GM23338 (cell line): ENCODE data around the gene SELENOW. TPM values are rescaled to one million over a fixed set of nuclear protein-coding genes. Genes with fewer than 3 reads are reported as not detected.
"Not testable (repeated sequence)": the region's sequence is repeated elsewhere in the genome, so short reads cannot be mapped to it uniquely, and the experiment has no call there.

Source experiments
- ATAC-seq: fragments of 200-7000 bp; cut with Tn5 transposase; 3 replicates; pipeline ENCODE4 v1.9.1; 2020
- DNase-seq: peaks from one replicate; pipeline ENCODE4 v3.0.0-alpha.2; 2015; ENCODE audit warnings: low spot score
- H2AFZ ChIP-seq: fragments of 200-600 bp; sonication (generic); 2 replicates; pipeline ENCODE4 v1.8.0; 2016; ENCODE audit warnings: antibody characterized with exemption, mild to moderate bottlenecking, moderate library complexity
- H3F3A ChIP-seq: fragments of 200-600 bp; sonication (generic); replicated peaks from 2 replicates; pipeline ENCODE4 v1.8.0; 2017; ENCODE audit warnings: antibody characterized with exemption, mixed run types, low read depth
- H3K27ac ChIP-seq: fragments of 200-600 bp; sonication (generic); 2 replicates; pipeline ENCODE4 v1.6.1; 2016; ENCODE audit warnings: low read depth
- H3K27me3 ChIP-seq: fragments of 200-600 bp; sonication (generic); 2 replicates; pipeline ENCODE4 v1.8.0; 2016; ENCODE audit warnings: mild to moderate bottlenecking, mixed run types, moderate library complexity; ENCODE audit not compliant: insufficient read depth
- H3K36me3 ChIP-seq: fragments of 200-600 bp; sonication (generic); 2 replicates; pipeline ENCODE4 v1.8.0; 2016; ENCODE audit warnings: mild to moderate bottlenecking; ENCODE audit not compliant: insufficient read depth
- H3K4me1 ChIP-seq: fragments of 200-600 bp; sonication (generic); 2 replicates; pipeline ENCODE4 v1.8.0; 2016; ENCODE audit warnings: mild to moderate bottlenecking, moderate library complexity; ENCODE audit not compliant: insufficient read depth
- H3K4me2 ChIP-seq: fragments of 200-600 bp; sonication (generic); 2 replicates; pipeline ENCODE4 v1.7.1; 2017; ENCODE audit warnings: mixed run types
- H3K4me3 ChIP-seq: fragments of 200-600 bp; sonication (generic); 2 replicates; pipeline ENCODE4 v1.6.1; 2016; ENCODE audit warnings: mixed run types
- H3K79me2 ChIP-seq: fragments of 200-600 bp; sonication (generic); replicated peaks from 2 replicates; pipeline ENCODE4 v1.8.0; 2017; ENCODE audit warnings: mild to moderate bottlenecking; ENCODE audit not compliant: insufficient read depth
- H3K9me2 ChIP-seq: fragments of 200-600 bp; sonication (generic); 2 replicates; pipeline ENCODE4 v1.8.0; 2017; ENCODE audit not compliant: insufficient read depth
- H4K20me1 ChIP-seq: fragments of 200-600 bp; sonication (generic); replicated peaks from 2 replicates; pipeline ENCODE4 v1.8.0; 2017; ENCODE audit warnings: mild to moderate bottlenecking; ENCODE audit not compliant: insufficient read depth
- H3K27ac Mint-ChIP-seq: 2 replicates; pipeline ENCODE4 v1.8.0; 2020; ENCODE audit warnings: inconsistent platforms, mild to moderate bottlenecking, moderate library complexity, mixed read lengths
- H3K27me3 Mint-ChIP-seq: 3 replicates; pipeline ENCODE4 v1.8.0; 2022; ENCODE audit warnings: low read depth, mild to moderate bottlenecking, moderate library complexity, mixed read lengths, inconsistent platforms; ENCODE audit not compliant: insufficient read depth, poor library complexity
- H3K36me3 Mint-ChIP-seq: 3 replicates; pipeline ENCODE4 v1.8.0; 2021; ENCODE audit warnings: low read depth, mild to moderate bottlenecking, inconsistent platforms, moderate library complexity, mixed read lengths
- H3K4me1 Mint-ChIP-seq: 3 replicates; pipeline ENCODE4 v1.8.0; 2020; ENCODE audit warnings: mild to moderate bottlenecking, inconsistent platforms, mixed read lengths
- H3K4me3 Mint-ChIP-seq: 3 replicates; pipeline ENCODE4 v1.8.0; 2021; ENCODE audit warnings: moderate library complexity, mild to moderate bottlenecking, inconsistent platforms, mixed read lengths
- H3K9me3 Mint-ChIP-seq: 3 replicates; pipeline ENCODE4 v1.8.0; 2020; ENCODE audit warnings: moderate library complexity, mild to moderate bottlenecking, inconsistent platforms, mixed read lengths
- CTCF ChIP-seq, 2 experiments: fragments of 200-600 bp in 1 of 2; sonication (generic) in 1 of 2; conservative IDR thresholded peaks; 2 replicates each; pipeline versions ENCODE4 v1.5.1 to v1.6.1; 2016 to 2017; ENCODE audit warnings: antibody characterized with exemption in 2 of 2, low read depth in 2 of 2, mild to moderate bottlenecking in 2 of 2, moderate library complexity in 1 of 2
- ETS1 ChIP-seq: IDR thresholded peaks from 2 replicates; pipeline ENCODE4 v1.6.1; 2016; ENCODE audit warnings: antibody characterized with exemption
- JUNB ChIP-seq: IDR thresholded peaks from one replicate; pipeline ENCODE4 v1.6.1; 2016; ENCODE audit warnings: antibody characterized with exemption; ENCODE audit not compliant: unreplicated experiment
- NANOG ChIP-seq: IDR thresholded peaks from 2 replicates; pipeline ENCODE4 v1.6.1; 2016; ENCODE audit warnings: antibody characterized with exemption, borderline replicate concordance
- STAT1 ChIP-seq: IDR thresholded peaks from one replicate; pipeline ENCODE4 v1.6.1; 2016; ENCODE audit warnings: antibody characterized with exemption; ENCODE audit not compliant: unreplicated experiment
- polyA plus RNA-seq: library from polyadenylated mRNA; unstranded; fragments of >200 nt; fragmentation: Nextera tagmentation; extraction: Ambion mirVana; gene quantifications from 2 replicates; pipeline ENCODE4 v1.2.1, GENCODE V29; 2016
- total RNA-seq: library from RNA; depleted of rRNA; stranded (reverse); fragments of >200 nt; shearing (Covaris generic); gene quantifications from 2 replicates; pipeline ENCODE4 v1.2.3, GENCODE V29; 2014

SELENOW gene
- total and polyA plus RNA-seq, 2 experiments from 2014 or later: 558 to 811 TPM

- Histone ChIP-seq H3K4me3 (no peak overlapping the region), H2AFZ (no peak overlapping the region), H4K20me1 (peaks cover 10% of the 10 kb centered on the region), H3K27ac (peak overlapping the region; percentile 5; the same call in 1 of the 2 replicates), H3K4me2 (no peak overlapping the region), H3F3A (peaks cover 6% of the 10 kb centered on the region; the same call in 1 of the 2 replicates), H3K79me2 (peaks cover 29% of the 10 kb centered on the region), H3K9me2 (no peaks in the 10 kb centered on the region), H3K36me3 (peaks cover 6% of the 10 kb centered on the region; the same call in 1 of the 2 replicates), H3K27me3 (no peaks in the 10 kb centered on the region), H3K4me1 (peaks cover 7% of the 10 kb centered on the region; the same call in 1 of the 2 replicates)
- Mint-ChIP-seq H3K27ac (peak overlapping the region; percentile 38; the same call in 1 of the 2 replicates), H3K4me3 (peak overlapping the region; percentile 8; the same call in 1 of the 3 replicates), H3K36me3 (peaks cover 24% of the 10 kb centered on the region), H3K9me3 (no peaks in the 10 kb centered on the region), H3K4me1 (peaks cover 20% of the 10 kb centered on the region), H3K27me3 (peaks cover 24% of the 10 kb centered on the region)
- no peak for TF ChIP-seq NANOG
- no peak for TF ChIP-seq ETS1
- peak; percentile 70 for DNase-seq
- no peak for ATAC-seq
Observed at GRCh38 chr19:47776568-47776967, 1.9 kb upstream of the SELENOW start.

- Histone ChIP-seq H3K79me2 (peaks cover 32% of the 10 kb centered on the region), H4K20me1 (peaks cover 10% of the 10 kb centered on the region), H3K4me2 (peak overlapping the region; percentile 97), H3F3A (peaks cover 13% of the 10 kb centered on the region; the same call in 1 of the 2 replicates), H3K4me3 (peak overlapping the region; percentile 98), H3K36me3 (peaks cover 11% of the 10 kb centered on the region; the same call in 1 of the 2 replicates), H3K27ac (peak overlapping the region; percentile 98)
- Mint-ChIP-seq H3K27me3 (peaks cover 25% of the 10 kb centered on the region), H3K4me3 (peak overlapping the region; percentile 90), H3K36me3 (peaks cover 32% of the 10 kb centered on the region), H3K27ac (peak overlapping the region; percentile 98; the same call in 1 of the 2 replicates), H3K4me1 (peaks cover 20% of the 10 kb centered on the region)
- not testable (repeated sequence) for H3K9me2 ChIP-seq, H3K4me1 ChIP-seq, H3K9me3 Mint-ChIP-seq, ATAC-seq, DNase-seq, H3K27me3 ChIP-seq, H2AFZ ChIP-seq
Observed at GRCh38 chr19:47777245-47778048, 1.1 kb upstream of the SELENOW start.

- H3K9me2 ChIP-seq: no peaks in the 10 kb centered on the region
- H3K27ac ChIP-seq: peak overlapping the region; percentile 98
- peaks cover 23% of the 10 kb centered on the region; the same call in 1 of the 2 replicates for H3F3A ChIP-seq
- H3K36me3 Mint-ChIP-seq: peaks cover 46% of the 10 kb centered on the region
- peak overlapping the region; percentile 97 for H3K4me2 ChIP-seq
- peak; percentile 12 for ATAC-seq
- peak overlapping the region; percentile 90 for H3K4me3 Mint-ChIP-seq
- H3K4me1 ChIP-seq: peaks cover 7% of the 10 kb centered on the region; the same call in 1 of the 2 replicates
- no peak for DNase-seq
- no peak overlapping the region for H2AFZ ChIP-seq
- H3K4me1 Mint-ChIP-seq: peaks cover 17% of the 10 kb centered on the region
- peaks cover 16% of the 10 kb centered on the region; the same call in 1 of the 2 replicates for H3K36me3 ChIP-seq
- H3K4me3 ChIP-seq: peak overlapping the region; percentile 98
- no peaks in the 10 kb centered on the region for H3K27me3 ChIP-seq
- peaks cover 33% of the 10 kb centered on the region for H3K79me2 ChIP-seq
- peaks cover 14% of the 10 kb centered on the region for H4K20me1 ChIP-seq
- no peak for TF ChIP-seq STAT1
- TF ChIP-seq CTCF (conservative IDR thresholded peaks at IDR 0.05; ENCODE audit: low read depth in 2 of 2): no peak
- no peak for TF ChIP-seq JUNB
- H3K27ac Mint-ChIP-seq: peak overlapping the region; percentile 84
- peaks cover 25% of the 10 kb centered on the region for H3K27me3 Mint-ChIP-seq
- H3K9me3 Mint-ChIP-seq: no peaks in the 10 kb centered on the region
Observed at GRCh38 chr19:47778954-47779351, 450 bp downstream of the SELENOW start.
